ENCODE data around the gene PTPN22. TPM values are rescaled to one million over a fixed set of nuclear protein-coding genes. Genes with fewer than 3 reads are reported as not detected.

Gene PTPN22
- total and polyA plus RNA-seq, 11 donors = 0.16 to 4.2 (median 0.45) TPM

GRCh38 chr1:113858982-113859381 is 12.5 kb downstream of the PTPN22 start:
- ATAC-seq (no peak), DNase-seq (no peak)
- intact Hi-C loops (cut with DNase I) = no loop called here
- H3K27ac ChIP-seq = peak overlapping the region in 1 of 12 donors; percentile 43
- H3K36me3 ChIP-seq = peaks cover 0 to 9% (median 0%) of the 10 kb centered on the region in 9 donors
- H3K9me3 ChIP-seq = no peaks in the 10 kb centered on the region
- no peaks in the 10 kb centered on the region for H3K27me3 ChIP-seq
- 85 to 93% (median 87%) methylated on average over 1 of the region's 1 CpG for WGBS, 4 donors
- no peak overlapping the region for H3K4me3 ChIP-seq
- TF ChIP-seq POLR2A (IDR thresholded peaks at IDR 0.05) (no peak), CTCF (IDR thresholded peaks at IDR 0.05) (no peak)
- peaks cover 0 to 49% (median 0%) of the 10 kb centered on the region in 12 donors for H3K4me1 ChIP-seq

- H3K27me3 ChIP-seq = no peaks in the 10 kb centered on the region
- TF ChIP-seq POLR2A (IDR thresholded peaks at IDR 0.05) = no peak
- TF ChIP-seq CTCF (IDR thresholded peaks at IDR 0.05) = no peak
- WGBS, 4 donors = 80 to 89% (median 87%) methylated on average over 3 of the region's 3 CpGs
- intact Hi-C loops (cut with DNase I) = no loop called here
- peaks cover 0 to 9% (median 0%) of the 10 kb centered on the region in 9 donors for H3K36me3 ChIP-seq
- H3K9me3 ChIP-seq = no peaks in the 10 kb centered on the region
- no peak for DNase-seq
- no peak for ATAC-seq
- H3K4me1 ChIP-seq = peaks cover 0 to 49% (median 0%) of the 10 kb centered on the region in 12 donors
- peak overlapping the region in 1 of 12 donors; percentile 43 for H3K27ac ChIP-seq
- no peak overlapping the region for H3K4me3 ChIP-seq
Measured at GRCh38 chr1:113858418-113858817, 13.1 kb downstream of the PTPN22 start.

DNA sequence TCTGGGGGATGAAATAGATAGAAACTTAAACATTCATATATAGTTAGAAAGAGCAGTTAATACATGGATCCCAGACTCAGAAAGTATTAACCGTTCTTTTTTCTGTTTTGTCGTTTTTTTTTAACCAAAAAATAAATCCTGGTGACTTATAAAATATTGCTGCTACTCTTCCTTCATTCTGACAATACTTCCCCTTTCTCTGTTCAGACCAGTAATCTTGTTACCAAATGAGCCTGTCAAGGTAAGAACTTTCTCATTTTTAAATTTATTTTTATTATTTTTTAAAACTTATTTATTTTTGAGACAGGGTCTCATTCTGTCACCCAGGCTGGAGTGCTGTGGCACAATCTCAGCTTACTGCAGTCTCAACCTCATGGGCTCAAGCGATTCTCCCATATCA is 13.7 kb downstream of the PTPN22 start:
- no peak for DNase-seq
- ATAC-seq = no peak
- peaks cover 0 to 9% (median 0%) of the 10 kb centered on the region in 9 donors for H3K36me3 ChIP-seq
- H3K27me3 ChIP-seq = no peaks in the 10 kb centered on the region
- H3K4me3 ChIP-seq = no peak overlapping the region
- peaks cover 0 to 49% (median 0%) of the 10 kb centered on the region in 12 donors for H3K4me1 ChIP-seq
- H3K9me3 ChIP-seq = no peaks in the 10 kb centered on the region
- 79 to 84% (median 81%) methylated on average over 3 of the region's 3 CpGs for WGBS, 4 donors
- TF ChIP-seq POLR2A (IDR thresholded peaks at IDR 0.05) (no peak), CTCF (IDR thresholded peaks at IDR 0.05) (no peak)
- intact Hi-C loops (cut with DNase I) = no loop called here
- H3K27ac ChIP-seq = no peak overlapping the region

GRCh38 chr1:113856401-113856790 is 15.1 kb downstream of the PTPN22 start:
- H3K27ac ChIP-seq = no peak overlapping the region

More at GRCh38 chr1:113856401-113856790, 15.1 kb downstream of the PTPN22 start:
- ATAC-seq = no peak
- H3K36me3 ChIP-seq = peaks cover 0 to 9% (median 0%) of the 10 kb centered on the region in 9 donors
- no peaks in the 10 kb centered on the region for H3K27me3 ChIP-seq
- 89 to 96% (median 92%) methylated on average over 2 of the region's 2 CpGs for WGBS, 4 donors
- H3K9me3 ChIP-seq = no peaks in the 10 kb centered on the region
- H3K4me3 ChIP-seq = no peak overlapping the region
- H3K4me1 ChIP-seq = peaks cover 0 to 41% (median 0%) of the 10 kb centered on the region in 12 donors
- no peak for DNase-seq
- TF ChIP-seq POLR2A (IDR thresholded peaks at IDR 0.05) (no peak), CTCF (IDR thresholded peaks at IDR 0.05) (no peak)
- intact Hi-C loops (cut with DNase I) = no loop called here

Measured in heart left ventricle (tissue), 16 donors.